ENCODE results near the gene MAP3K6. TPM values are rescaled to one million over a fixed set of nuclear protein-coding genes. Genes with fewer than 3 reads are reported as not detected.

MAP3K6 gene
- total RNA-seq, 6 experiments from 2014 or later, result 4.3 to 14.9 (median 5.6) TPM

- ATAC-seq, result peak; percentile 51 to 65 (median 61)
These were observed 699 bp downstream of the MAP3K6 start for GRCh38 chr1:27366113-27366410.

GRCh38 chr1:27365372-27366112 lies 1.2 kb downstream of the MAP3K6 start:
- peaks cover 0 to 2% (median 0%) of the 10 kb centered on the region in 4 donors for H3K36me3 ChIP-seq
- H3K27me3 ChIP-seq, result no peaks in the 10 kb centered on the region
- DNase-seq (peak; percentile 88 to 90 (median 88)), ATAC-seq (peak; percentile 76 to 81 (median 79))
- H3K4me3 ChIP-seq, result peak overlapping the region; percentile 56 to 74 (median 68)
- intact Hi-C loops (cut with DNase I), result no loop called here
- peaks cover 0 to 22% (median 0%) of the 10 kb centered on the region in 4 donors for H3K4me1 ChIP-seq
- TF ChIP-seq POLR2A (IDR thresholded peaks at IDR 0.05) (peak; percentile 46), CTCF (IDR thresholded peaks at IDR 0.05) (no peak)
- 3% methylated on average over 21 of the region's 40 CpGs for whole genome bisulfite sequencing (ENCODE audit: insufficient coverage, low coverage, low lambda C conversion rate, missing lambda C conversion rate)
- H3K27ac ChIP-seq, result peak overlapping the region; percentile 59 to 96 (median 76)
- H3K9me3 ChIP-seq, result no peaks in the 10 kb centered on the region

More at GRCh38 chr1:27366113-27366410, 699 bp downstream of the MAP3K6 start:
- peak overlapping the region; percentile 56 to 74 (median 68) for H3K4me3 ChIP-seq
- intact Hi-C loops (cut with DNase I), result no loop called here
- no peak for TF ChIP-seq POLR2A (IDR thresholded peaks at IDR 0.05)
- no peak for TF ChIP-seq CTCF (IDR thresholded peaks at IDR 0.05)
- H3K9me3 ChIP-seq, result no peaks in the 10 kb centered on the region
- DNase-seq, result peak; percentile 84 to 92 (median 85)
- no peaks in the 10 kb centered on the region for H3K27me3 ChIP-seq
- H3K27ac ChIP-seq, result peak overlapping the region; percentile 59 to 96 (median 76)
- H3K4me1 ChIP-seq, result peaks cover 0 to 22% (median 0%) of the 10 kb centered on the region in 4 donors
- peaks cover 0 to 2% (median 0%) of the 10 kb centered on the region in 4 donors for H3K36me3 ChIP-seq
- 1% methylated on average over 16 of the region's 30 CpGs for WGBS (ENCODE audit: insufficient coverage, low coverage, low lambda C conversion rate, missing lambda C conversion rate)

GRCh38 chr1:27364696-27365371 lies 1.9 kb downstream of the MAP3K6 start:
- Histone ChIP-seq H3K4me1 (peaks cover 0 to 22% (median 0%) of the 10 kb centered on the region in 4 donors), H3K27ac (no peak overlapping the region), H3K9me3 (no peaks in the 10 kb centered on the region), H3K27me3 (no peaks in the 10 kb centered on the region), H3K4me3 (peak overlapping the region in 2 of 3 donors; percentile 7 to 74), H3K36me3 (peaks cover 0 to 2% (median 0%) of the 10 kb centered on the region in 4 donors)
- TF ChIP-seq CTCF (IDR thresholded peaks at IDR 0.05) (no peak), POLR2A (IDR thresholded peaks at IDR 0.05) (no peak)
- 0% methylated on average over 1 of the region's 11 CpGs for WGBS (ENCODE audit: insufficient coverage, low coverage, low lambda C conversion rate, missing lambda C conversion rate)
- no peak for DNase-seq
- intact Hi-C loops (cut with DNase I), result no loop called here
- no peak for ATAC-seq

- Histone ChIP-seq H3K4me1 (peaks cover 0 to 22% (median 0%) of the 10 kb centered on the region in 4 donors), H3K36me3 (peaks cover 0 to 2% (median 0%) of the 10 kb centered on the region in 4 donors), H3K9me3 (no peaks in the 10 kb centered on the region), H3K27ac (no peak overlapping the region), H3K4me3 (no peak overlapping the region), H3K27me3 (no peaks in the 10 kb centered on the region)
- 86% methylated on average over 6 of the region's 26 CpGs for WGBS (ENCODE audit: insufficient coverage, low coverage, low lambda C conversion rate, missing lambda C conversion rate)
- DNase-seq (no peak), ATAC-seq (no peak)
- TF ChIP-seq POLR2A (IDR thresholded peaks at IDR 0.05) (no peak), CTCF (IDR thresholded peaks at IDR 0.05) (no peak)
- intact Hi-C loops (cut with DNase I), result no loop called here
These were observed 2.7 kb downstream of the MAP3K6 start for GRCh38 chr1:27363766-27364695.
